Retinal pigment epithelial cell (primary cell): ENCODE data around the gene PRPSAP1.
"Not testable (repeated sequence)": the region's sequence is repeated elsewhere in the genome, so short reads cannot be mapped to it uniquely, and the experiment has no call there.

Experiments
- DNase-seq: peaks from one replicate; pipeline ENCODE4 v3.0.0-alpha.2; 2010; ENCODE audit warnings: low read depth
- H3K4me3 ChIP-seq: 2 replicates; pipeline ENCODE4 v1.5.1; 2011; ENCODE audit warnings: mild to moderate bottlenecking, low read length, control low read depth, moderate library complexity
- TF ChIP-seq, protein P1 (sequence below): conservative IDR thresholded peaks from 2 replicates; pipeline ENCODE4 v1.5.1; 2011; ENCODE audit warnings: low read depth, low read length, control low read depth, inconsistent platforms

Gene PRPSAP1

DNA sequence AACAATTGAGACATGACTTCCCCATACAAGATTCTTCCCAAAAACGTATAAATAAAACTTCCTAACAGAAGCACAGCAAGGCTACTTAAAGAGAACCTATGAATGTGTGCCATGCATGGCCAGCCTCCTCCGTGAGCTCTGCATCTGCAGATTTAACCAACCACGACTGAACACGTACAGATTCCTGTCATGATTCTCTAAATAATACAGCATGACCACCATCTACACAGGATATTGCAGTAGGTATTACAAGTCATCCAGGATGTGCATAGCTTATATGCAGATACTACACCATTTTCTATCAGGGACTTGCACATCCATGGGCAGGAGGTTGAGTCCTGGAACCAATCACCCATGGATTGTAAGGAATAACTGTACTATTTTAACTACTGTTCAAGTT lies 44.3 kb downstream of the PRPSAP1 start:
- DNase-seq = no peak
- no peak overlapping the region for H3K4me3 ChIP-seq
- TF ChIP-seq, protein P1, sequence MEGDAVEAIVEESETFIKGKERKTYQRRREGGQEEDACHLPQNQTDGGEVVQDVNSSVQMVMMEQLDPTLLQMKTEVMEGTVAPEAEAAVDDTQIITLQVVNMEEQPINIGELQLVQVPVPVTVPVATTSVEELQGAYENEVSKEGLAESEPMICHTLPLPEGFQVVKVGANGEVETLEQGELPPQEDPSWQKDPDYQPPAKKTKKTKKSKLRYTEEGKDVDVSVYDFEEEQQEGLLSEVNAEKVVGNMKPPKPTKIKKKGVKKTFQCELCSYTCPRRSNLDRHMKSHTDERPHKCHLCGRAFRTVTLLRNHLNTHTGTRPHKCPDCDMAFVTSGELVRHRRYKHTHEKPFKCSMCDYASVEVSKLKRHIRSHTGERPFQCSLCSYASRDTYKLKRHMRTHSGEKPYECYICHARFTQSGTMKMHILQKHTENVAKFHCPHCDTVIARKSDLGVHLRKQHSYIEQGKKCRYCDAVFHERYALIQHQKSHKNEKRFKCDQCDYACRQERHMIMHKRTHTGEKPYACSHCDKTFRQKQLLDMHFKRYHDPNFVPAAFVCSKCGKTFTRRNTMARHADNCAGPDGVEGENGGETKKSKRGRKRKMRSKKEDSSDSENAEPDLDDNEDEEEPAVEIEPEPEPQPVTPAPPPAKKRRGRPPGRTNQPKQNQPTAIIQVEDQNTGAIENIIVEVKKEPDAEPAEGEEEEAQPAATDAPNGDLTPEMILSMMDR = no peak

DNA sequence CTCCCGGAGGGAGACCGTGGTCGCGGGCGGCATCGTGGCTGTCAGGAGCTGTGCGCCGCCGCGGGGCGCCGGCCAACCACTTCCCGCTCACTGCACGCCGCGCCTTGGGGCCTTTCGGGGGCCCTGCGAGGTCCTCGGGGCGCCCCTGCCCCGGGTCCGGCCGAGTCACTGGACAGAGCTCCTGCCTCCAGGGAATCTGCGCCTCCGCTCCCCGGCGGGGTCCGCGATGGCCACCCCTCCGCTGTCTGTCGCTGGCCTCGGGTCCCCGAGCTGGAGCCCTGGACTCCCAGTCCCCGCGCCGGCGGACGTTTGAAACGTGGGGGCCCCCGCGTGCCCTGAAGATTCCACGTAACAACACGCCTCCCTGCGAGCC lies 45.8 kb downstream of the PRPSAP1 start, which contains the start of gene QRICH2:
Gene QRICH2 (minus strand): TSS at position 311 of the 373 bp plus-strand sequence. CDS start 278 bp downstream, at position 33.
- TF ChIP-seq, protein P1 = no peak
- no peak for DNase-seq
- H3K4me3 ChIP-seq = no peak within 1 kb of the TSS

DNA sequence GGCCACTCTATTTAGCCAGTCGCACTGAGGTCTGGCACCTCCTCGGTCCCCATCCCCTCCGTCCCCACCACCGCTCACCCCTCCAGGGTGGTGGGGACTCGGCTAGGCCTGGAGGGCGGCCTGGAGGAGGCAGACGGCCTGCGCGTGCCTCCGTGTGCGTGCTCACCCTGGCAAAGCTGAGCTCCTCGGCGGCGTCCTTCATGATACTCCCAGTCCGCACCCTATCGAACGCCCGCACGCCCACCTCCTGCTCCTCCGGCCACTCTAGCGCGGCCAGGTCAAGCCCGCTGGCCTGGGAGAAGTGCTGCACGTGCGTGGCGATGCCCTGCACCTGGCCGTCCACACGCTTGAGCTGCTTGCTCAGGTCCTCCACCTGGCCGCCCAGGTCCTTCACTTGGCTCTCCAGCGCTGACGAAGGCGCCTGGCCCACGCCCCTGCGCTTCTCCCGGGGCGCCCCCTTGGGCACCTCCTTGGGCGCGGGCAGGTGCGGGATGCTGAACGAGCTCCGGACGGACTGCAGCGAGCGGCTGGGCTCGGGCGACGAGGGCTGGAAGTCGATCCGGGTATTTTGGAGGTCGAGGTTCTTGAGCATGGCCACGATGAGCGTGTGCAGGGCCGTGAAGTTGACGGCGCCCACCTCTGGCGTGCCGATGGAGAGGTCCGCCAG lies 46.3 kb downstream of the PRPSAP1 start:
- no peak overlapping the region for H3K4me3 ChIP-seq
- TF ChIP-seq, protein P1 = no peak
- no peak for DNase-seq

DNA sequence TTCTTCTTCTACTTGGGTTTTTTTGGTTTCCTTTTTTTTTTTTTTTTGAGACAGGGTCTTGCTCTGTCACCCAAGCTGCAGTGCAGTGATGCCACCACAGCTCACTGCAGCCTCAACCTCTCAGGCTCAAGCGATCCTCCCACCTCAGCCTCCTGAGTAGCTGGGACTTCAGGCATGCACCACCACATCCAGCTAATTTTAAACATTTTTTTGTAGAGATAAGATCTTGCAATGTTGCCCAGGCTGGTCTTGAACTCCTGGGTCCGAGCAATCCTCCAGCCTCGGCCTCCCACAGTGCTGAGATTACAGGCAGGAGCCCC lies 48.6 kb downstream of the PRPSAP1 start:
- H3K4me3 ChIP-seq = not testable (repeated sequence)

DNA sequence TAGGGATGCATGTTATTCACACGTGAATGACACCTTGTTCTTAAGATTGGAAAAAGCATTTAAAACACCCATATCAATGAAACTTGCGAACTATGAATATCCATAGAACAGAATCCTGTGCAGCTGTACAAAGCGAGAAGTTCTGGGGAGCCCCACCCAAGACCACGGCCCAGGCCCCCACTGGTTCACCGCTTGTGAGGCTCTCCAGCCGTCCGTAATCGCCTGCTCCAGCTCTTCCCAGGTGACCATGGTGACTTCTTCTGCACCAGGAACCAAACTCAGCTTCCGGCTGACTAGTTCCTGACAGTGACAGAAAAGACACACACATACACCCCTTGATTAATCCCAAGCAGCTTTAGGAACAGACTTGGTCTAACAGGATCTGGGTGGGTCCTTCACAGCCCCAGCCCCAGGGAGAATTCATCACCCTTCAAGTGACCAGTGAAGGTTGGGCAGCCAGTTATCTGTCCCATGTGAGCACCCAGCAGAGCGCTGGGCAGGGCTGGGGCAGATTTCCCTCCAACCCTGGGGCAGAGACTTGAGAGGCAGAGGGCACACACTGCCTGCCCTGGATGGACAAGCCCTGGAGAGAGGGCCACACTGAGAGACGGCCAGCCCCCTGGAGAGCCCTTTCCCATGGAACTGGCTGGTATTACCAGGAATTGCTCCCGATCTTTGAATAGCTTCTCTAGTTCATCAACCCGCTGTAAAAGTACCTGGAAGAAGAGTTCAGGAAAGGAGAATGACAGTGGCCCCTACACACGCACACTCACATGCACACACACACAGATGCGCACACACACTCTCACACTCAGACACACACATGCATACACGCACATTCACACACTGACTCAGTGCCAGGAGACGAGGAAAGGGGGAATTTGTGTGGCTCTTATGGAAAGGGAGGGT lies 49.2 kb downstream of the PRPSAP1 start:
- no peak overlapping the region for H3K4me3 ChIP-seq
- TF ChIP-seq, protein P1 = no peak
- DNase-seq = no peak

More for the DNA sequence above, 48.6 kb downstream of the PRPSAP1 start:
- not testable (repeated sequence) for DNase-seq

DNA sequence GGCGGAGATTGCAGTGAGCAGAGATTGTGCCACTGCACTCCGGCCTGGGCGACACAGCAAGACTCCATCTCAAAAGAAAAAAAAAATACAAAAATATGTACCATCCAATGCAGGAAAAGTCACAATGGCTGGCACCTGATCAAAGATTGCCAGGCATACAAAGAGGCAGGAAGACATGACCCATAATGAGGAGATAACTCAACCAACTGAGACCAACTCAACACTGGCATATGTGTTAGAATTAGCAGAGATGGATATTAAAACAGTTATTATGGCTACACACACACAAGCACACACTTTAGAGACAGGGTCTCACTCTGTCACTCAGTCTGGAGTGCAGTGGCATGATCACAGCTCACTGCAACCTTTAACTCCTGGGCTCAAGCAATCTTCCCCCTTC lies 56.3 kb downstream of the PRPSAP1 start:
- no peak overlapping the region for H3K4me3 ChIP-seq
- no peak for DNase-seq
- TF ChIP-seq, protein P1 = no peak

DNA sequence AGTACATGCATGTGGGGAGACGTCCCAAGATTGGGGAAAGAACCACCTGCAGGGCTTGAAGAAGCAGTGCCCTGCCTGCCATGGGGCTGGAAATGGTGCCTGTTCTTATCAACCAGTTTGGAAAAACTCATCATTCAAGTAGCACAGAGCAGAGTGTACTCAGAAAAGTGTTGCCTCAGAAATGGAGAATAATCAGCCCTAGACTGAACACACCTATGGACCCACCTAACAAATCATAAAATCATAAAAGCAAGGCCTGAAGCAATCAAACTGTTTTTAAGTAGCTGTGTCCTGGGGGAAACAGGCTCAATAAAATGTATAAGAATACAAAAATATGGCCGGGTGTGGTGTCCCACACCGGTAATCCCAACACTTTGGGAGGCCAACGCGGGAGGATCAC lies 56.8 kb downstream of the PRPSAP1 start:
- TF ChIP-seq, protein P1 = no peak
- H3K4me3 ChIP-seq = no peak overlapping the region
- no peak for DNase-seq
